GM23338 (cell line): ENCODE results near the gene MBTPS2. TPM values are rescaled to one million over a fixed set of nuclear protein-coding genes. Genes with fewer than 3 reads are reported as not detected.

Experiments
- ATAC-seq: fragments of 200-7000 bp; cut with Tn5 transposase; 3 replicates; pipeline ENCODE4 v1.9.1; 2020
- DNase-seq: peaks from one replicate; pipeline ENCODE4 v3.0.0-alpha.2; 2015; ENCODE audit warnings: low spot score
- H2AFZ ChIP-seq: fragments of 200-600 bp; sonication (generic); 2 replicates; pipeline ENCODE4 v1.8.0; 2016; ENCODE audit warnings: antibody characterized with exemption, mild to moderate bottlenecking, moderate library complexity
- H3F3A ChIP-seq: fragments of 200-600 bp; sonication (generic); replicated peaks from 2 replicates; pipeline ENCODE4 v1.8.0; 2017; ENCODE audit warnings: antibody characterized with exemption, mixed run types, low read depth
- H3K27ac ChIP-seq: fragments of 200-600 bp; sonication (generic); 2 replicates; pipeline ENCODE4 v1.6.1; 2016; ENCODE audit warnings: low read depth
- H3K27me3 ChIP-seq: fragments of 200-600 bp; sonication (generic); 2 replicates; pipeline ENCODE4 v1.8.0; 2016; ENCODE audit warnings: mild to moderate bottlenecking, mixed run types, moderate library complexity; ENCODE audit not compliant: insufficient read depth
- H3K36me3 ChIP-seq: fragments of 200-600 bp; sonication (generic); 2 replicates; pipeline ENCODE4 v1.8.0; 2016; ENCODE audit warnings: mild to moderate bottlenecking; ENCODE audit not compliant: insufficient read depth
- H3K4me1 ChIP-seq: fragments of 200-600 bp; sonication (generic); 2 replicates; pipeline ENCODE4 v1.8.0; 2016; ENCODE audit warnings: mild to moderate bottlenecking, moderate library complexity; ENCODE audit not compliant: insufficient read depth
- H3K4me2 ChIP-seq: fragments of 200-600 bp; sonication (generic); 2 replicates; pipeline ENCODE4 v1.7.1; 2017; ENCODE audit warnings: mixed run types
- H3K4me3 ChIP-seq: fragments of 200-600 bp; sonication (generic); 2 replicates; pipeline ENCODE4 v1.6.1; 2016; ENCODE audit warnings: mixed run types
- H3K79me2 ChIP-seq: fragments of 200-600 bp; sonication (generic); replicated peaks from 2 replicates; pipeline ENCODE4 v1.8.0; 2017; ENCODE audit warnings: mild to moderate bottlenecking; ENCODE audit not compliant: insufficient read depth
- H3K9me2 ChIP-seq: fragments of 200-600 bp; sonication (generic); 2 replicates; pipeline ENCODE4 v1.8.0; 2017; ENCODE audit not compliant: insufficient read depth
- H4K20me1 ChIP-seq: fragments of 200-600 bp; sonication (generic); replicated peaks from 2 replicates; pipeline ENCODE4 v1.8.0; 2017; ENCODE audit warnings: mild to moderate bottlenecking; ENCODE audit not compliant: insufficient read depth
- H3K27ac Mint-ChIP-seq: 2 replicates; pipeline ENCODE4 v1.8.0; 2020; ENCODE audit warnings: inconsistent platforms, mild to moderate bottlenecking, moderate library complexity, mixed read lengths
- H3K27me3 Mint-ChIP-seq: 3 replicates; pipeline ENCODE4 v1.8.0; 2022; ENCODE audit warnings: low read depth, mild to moderate bottlenecking, moderate library complexity, mixed read lengths, inconsistent platforms; ENCODE audit not compliant: insufficient read depth, poor library complexity
- H3K36me3 Mint-ChIP-seq: 3 replicates; pipeline ENCODE4 v1.8.0; 2021; ENCODE audit warnings: low read depth, mild to moderate bottlenecking, inconsistent platforms, moderate library complexity, mixed read lengths
- H3K4me1 Mint-ChIP-seq: 3 replicates; pipeline ENCODE4 v1.8.0; 2020; ENCODE audit warnings: mild to moderate bottlenecking, inconsistent platforms, mixed read lengths
- H3K4me3 Mint-ChIP-seq: 3 replicates; pipeline ENCODE4 v1.8.0; 2021; ENCODE audit warnings: moderate library complexity, mild to moderate bottlenecking, inconsistent platforms, mixed read lengths
- H3K9me3 Mint-ChIP-seq: 3 replicates; pipeline ENCODE4 v1.8.0; 2020; ENCODE audit warnings: moderate library complexity, mild to moderate bottlenecking, inconsistent platforms, mixed read lengths
- CREB1 ChIP-seq: fragments of 250-450 bp; sonication (Bioruptor Pico); IDR thresholded peaks from 2 replicates; pipeline ENCODE4 v1.5.0; 2020; ENCODE audit warnings: low read depth, mild to moderate bottlenecking, moderate library complexity
- CTCF ChIP-seq, 2 experiments: fragments of 200-600 bp in 1 of 2; sonication (generic) in 1 of 2; conservative IDR thresholded peaks; 2 replicates each; pipeline versions ENCODE4 v1.5.1 to v1.6.1; 2016 to 2017; ENCODE audit warnings: antibody characterized with exemption in 2 of 2, low read depth in 2 of 2, mild to moderate bottlenecking in 2 of 2, moderate library complexity in 1 of 2
- EZH2 ChIP-seq: fragments of 200-600 bp; sonication (generic); IDR thresholded peaks from one replicate; pipeline ENCODE4 v1.8.0; 2017; ENCODE audit warnings: antibody characterized with exemption, mild to moderate bottlenecking, low read depth; ENCODE audit not compliant: unreplicated experiment
- JUNB ChIP-seq: IDR thresholded peaks from one replicate; pipeline ENCODE4 v1.6.1; 2016; ENCODE audit warnings: antibody characterized with exemption; ENCODE audit not compliant: unreplicated experiment
- NANOG ChIP-seq: IDR thresholded peaks from 2 replicates; pipeline ENCODE4 v1.6.1; 2016; ENCODE audit warnings: antibody characterized with exemption, borderline replicate concordance
- POLR2AphosphoS5 ChIP-seq: IDR thresholded peaks from 2 replicates; pipeline ENCODE4 v1.6.1; 2016; ENCODE audit warnings: antibody characterized with exemption, low read depth
- STAT1 ChIP-seq: IDR thresholded peaks from one replicate; pipeline ENCODE4 v1.6.1; 2016; ENCODE audit warnings: antibody characterized with exemption; ENCODE audit not compliant: unreplicated experiment
- ZNF114 ChIP-seq: fragments of 250-450 bp; sonication (Bioruptor Pico); IDR thresholded peaks from 2 replicates; pipeline ENCODE4 v1.5.0; 2020; ENCODE audit warnings: mild to moderate bottlenecking, moderate library complexity
- polyA plus RNA-seq: library from polyadenylated mRNA; unstranded; fragments of >200 nt; fragmentation: Nextera tagmentation; extraction: Ambion mirVana; gene quantifications from 2 replicates; pipeline ENCODE4 v1.2.1, GENCODE V29; 2016
- total RNA-seq: library from RNA; depleted of rRNA; stranded (reverse); fragments of >200 nt; shearing (Covaris generic); gene quantifications from 2 replicates; pipeline ENCODE4 v1.2.3, GENCODE V29; 2014
- TF ChIP-seq, protein P1 (sequence below): IDR thresholded peaks from one replicate; pipeline ENCODE4 v1.6.1; 2018; ENCODE audit warnings: antibody characterized with exemption; ENCODE audit not compliant: unreplicated experiment

MBTPS2 gene
- total and polyA plus RNA-seq, 2 experiments from 2014 or later, result 3.2 to 7.8 TPM

GRCh38 chrX:21839334-21840192 lies at the start of gene MBTPS2 (continued):
- TF ChIP-seq ZNF114 (CRISPR knock-in tag), result no peak

- Mint-ChIP-seq H3K36me3 (no peaks in the 10 kb centered on the region), H3K4me1 (no peaks in the 10 kb centered on the region), H3K27me3 (peaks cover 3% of the 10 kb centered on the region), H3K27ac (no peak overlapping the region), H3K4me3 (no peak overlapping the region), H3K9me3 (no peaks in the 10 kb centered on the region)
- no peak overlapping the region for H3K27ac ChIP-seq
- no peaks in the 10 kb centered on the region for H3F3A ChIP-seq
- H3K4me3 ChIP-seq, result no peak overlapping the region
- ATAC-seq, result no peak
- H3K36me3 ChIP-seq, result no peaks in the 10 kb centered on the region
- no peaks in the 10 kb centered on the region for H3K9me2 ChIP-seq
- TF ChIP-seq, protein P1, sequence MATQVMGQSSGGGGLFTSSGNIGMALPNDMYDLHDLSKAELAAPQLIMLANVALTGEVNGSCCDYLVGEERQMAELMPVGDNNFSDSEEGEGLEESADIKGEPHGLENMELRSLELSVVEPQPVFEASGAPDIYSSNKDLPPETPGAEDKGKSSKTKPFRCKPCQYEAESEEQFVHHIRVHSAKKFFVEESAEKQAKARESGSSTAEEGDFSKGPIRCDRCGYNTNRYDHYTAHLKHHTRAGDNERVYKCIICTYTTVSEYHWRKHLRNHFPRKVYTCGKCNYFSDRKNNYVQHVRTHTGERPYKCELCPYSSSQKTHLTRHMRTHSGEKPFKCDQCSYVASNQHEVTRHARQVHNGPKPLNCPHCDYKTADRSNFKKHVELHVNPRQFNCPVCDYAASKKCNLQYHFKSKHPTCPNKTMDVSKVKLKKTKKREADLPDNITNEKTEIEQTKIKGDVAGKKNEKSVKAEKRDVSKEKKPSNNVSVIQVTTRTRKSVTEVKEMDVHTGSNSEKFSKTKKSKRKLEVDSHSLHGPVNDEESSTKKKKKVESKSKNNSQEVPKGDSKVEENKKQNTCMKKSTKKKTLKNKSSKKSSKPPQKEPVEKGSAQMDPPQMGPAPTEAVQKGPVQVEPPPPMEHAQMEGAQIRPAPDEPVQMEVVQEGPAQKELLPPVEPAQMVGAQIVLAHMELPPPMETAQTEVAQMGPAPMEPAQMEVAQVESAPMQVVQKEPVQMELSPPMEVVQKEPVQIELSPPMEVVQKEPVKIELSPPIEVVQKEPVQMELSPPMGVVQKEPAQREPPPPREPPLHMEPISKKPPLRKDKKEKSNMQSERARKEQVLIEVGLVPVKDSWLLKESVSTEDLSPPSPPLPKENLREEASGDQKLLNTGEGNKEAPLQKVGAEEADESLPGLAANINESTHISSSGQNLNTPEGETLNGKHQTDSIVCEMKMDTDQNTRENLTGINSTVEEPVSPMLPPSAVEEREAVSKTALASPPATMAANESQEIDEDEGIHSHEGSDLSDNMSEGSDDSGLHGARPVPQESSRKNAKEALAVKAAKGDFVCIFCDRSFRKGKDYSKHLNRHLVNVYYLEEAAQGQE, result no peak
- no peak for TF ChIP-seq NANOG
- H3K79me2 ChIP-seq, result no peaks in the 10 kb centered on the region
- DNase-seq, result no peak
- H4K20me1 ChIP-seq, result no peaks in the 10 kb centered on the region
- H3K27me3 ChIP-seq, result no peaks in the 10 kb centered on the region
- H3K4me2 ChIP-seq, result no peak overlapping the region
- no peak overlapping the region for H2AFZ ChIP-seq
- no peaks in the 10 kb centered on the region for H3K4me1 ChIP-seq
Measured at GRCh38 chrX:21798677-21799219, 40.7 kb upstream of the MBTPS2 start.

DNA sequence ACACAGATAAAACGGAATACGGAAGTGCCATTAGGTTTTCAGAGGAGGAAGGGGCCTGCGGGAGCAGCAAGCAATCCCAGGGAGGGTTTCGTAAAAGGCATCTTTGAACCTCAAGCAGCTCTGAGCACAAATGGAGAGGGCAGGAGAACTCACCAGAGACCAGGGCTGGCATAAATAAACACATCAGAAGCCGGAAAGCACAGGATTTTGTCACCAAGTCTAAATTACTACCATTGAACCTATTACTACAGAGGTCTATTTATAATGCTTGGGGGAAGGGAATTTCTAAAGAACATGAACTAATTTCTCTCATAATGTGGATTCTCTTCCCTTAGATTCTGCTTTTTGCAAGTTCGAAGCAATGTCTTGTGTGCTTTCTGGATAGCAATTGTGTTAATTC lies 39.6 kb upstream of the MBTPS2 start:
- Histone ChIP-seq H3K36me3 (no peaks in the 10 kb centered on the region), H2AFZ (no peak overlapping the region), H3F3A (no peaks in the 10 kb centered on the region), H3K4me1 (no peaks in the 10 kb centered on the region), H3K27me3 (no peaks in the 10 kb centered on the region), H3K79me2 (no peaks in the 10 kb centered on the region), H3K4me3 (no peak overlapping the region), H3K9me2 (no peaks in the 10 kb centered on the region), H3K4me2 (no peak overlapping the region), H3K27ac (no peak overlapping the region), H4K20me1 (no peaks in the 10 kb centered on the region)
- H3K4me3 Mint-ChIP-seq, result no peak overlapping the region
- H3K9me3 Mint-ChIP-seq, result no peaks in the 10 kb centered on the region
- H3K27me3 Mint-ChIP-seq, result peaks cover 3% of the 10 kb centered on the region
- ATAC-seq (no peak), DNase-seq (no peak)
- no peaks in the 10 kb centered on the region for H3K4me1 Mint-ChIP-seq
- H3K36me3 Mint-ChIP-seq, result no peaks in the 10 kb centered on the region
- H3K27ac Mint-ChIP-seq, result no peak overlapping the region
- TF ChIP-seq CTCF (conservative IDR thresholded peaks at IDR 0.05; ENCODE audit: low read depth in 2 of 2), result no peak
- TF ChIP-seq, protein P1, result no peak
- no peak for TF ChIP-seq POLR2AphosphoS5
- TF ChIP-seq STAT1, result no peak
- no peak for TF ChIP-seq EZH2
- no peak for TF ChIP-seq CREB1 (CRISPR knock-in tag)
- no peak for TF ChIP-seq JUNB
